ENCODE measurements around the gene CPPED1.

DNA sequence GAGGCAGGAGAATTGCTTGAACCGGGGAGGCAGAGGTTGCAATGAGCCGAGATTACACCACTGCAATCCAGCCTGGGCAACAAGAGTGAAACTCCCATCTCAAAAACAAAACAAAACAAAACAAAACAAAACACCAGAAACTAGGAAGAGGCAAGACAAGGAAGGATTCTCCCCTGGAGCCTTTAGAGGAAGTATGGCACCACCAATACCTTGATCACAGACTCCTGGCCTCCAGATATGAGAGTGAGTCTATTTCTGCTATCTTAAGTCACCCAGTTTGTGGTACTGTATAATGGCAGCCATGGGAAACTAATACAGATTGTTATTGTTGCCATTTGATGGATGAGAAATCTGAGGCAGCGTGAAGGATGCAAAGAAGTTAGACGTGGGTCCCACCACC lies 14.6 kb upstream of the CPPED1 start:
- TF ChIP-seq, protein P1, sequence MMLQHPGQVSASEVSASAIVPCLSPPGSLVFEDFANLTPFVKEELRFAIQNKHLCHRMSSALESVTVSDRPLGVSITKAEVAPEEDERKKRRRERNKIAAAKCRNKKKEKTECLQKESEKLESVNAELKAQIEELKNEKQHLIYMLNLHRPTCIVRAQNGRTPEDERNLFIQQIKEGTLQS (IDR thresholded peaks at IDR 0.05; ENCODE audit: borderline replicate concordance, extremely low read depth, low read depth, low read length), result no peak
- TF ChIP-seq POLR2A (IDR thresholded peaks at IDR 0.05; ENCODE audit: low read depth, low read length) (no peak), PAX5 (IDR thresholded peaks at IDR 0.05; ENCODE audit: borderline replicate concordance, low read depth, low read length) (no peak), FOS (IDR thresholded peaks at IDR 0.05; ENCODE audit: borderline replicate concordance, extremely low read depth, insufficient read length) (no peak), SIN3A (IDR thresholded peaks at IDR 0.05; ENCODE audit: low read depth, low read length) (no peak), HDGF (IDR thresholded peaks at IDR 0.05) (no peak), NBN (IDR thresholded peaks at IDR 0.05) (no peak), BRCA1 (IDR thresholded peaks at IDR 0.05; ENCODE audit: low read depth, low read length) (no peak), ZZZ3 (IDR thresholded peaks at IDR 0.05; ENCODE audit: control insufficient read depth, insufficient read length, low read depth) (no peak), ETV6 (conservative IDR thresholded peaks at IDR 0.05 in 1 of 2, IDR thresholded peaks at IDR 0.05 in 1 of 2; ENCODE audit: borderline replicate concordance in 1 of 2, low read depth in 1 of 2) (no peak), CREB1 (IDR thresholded peaks at IDR 0.05; ENCODE audit: low read depth) (no peak)
- TF ChIP-seq, protein P2, sequence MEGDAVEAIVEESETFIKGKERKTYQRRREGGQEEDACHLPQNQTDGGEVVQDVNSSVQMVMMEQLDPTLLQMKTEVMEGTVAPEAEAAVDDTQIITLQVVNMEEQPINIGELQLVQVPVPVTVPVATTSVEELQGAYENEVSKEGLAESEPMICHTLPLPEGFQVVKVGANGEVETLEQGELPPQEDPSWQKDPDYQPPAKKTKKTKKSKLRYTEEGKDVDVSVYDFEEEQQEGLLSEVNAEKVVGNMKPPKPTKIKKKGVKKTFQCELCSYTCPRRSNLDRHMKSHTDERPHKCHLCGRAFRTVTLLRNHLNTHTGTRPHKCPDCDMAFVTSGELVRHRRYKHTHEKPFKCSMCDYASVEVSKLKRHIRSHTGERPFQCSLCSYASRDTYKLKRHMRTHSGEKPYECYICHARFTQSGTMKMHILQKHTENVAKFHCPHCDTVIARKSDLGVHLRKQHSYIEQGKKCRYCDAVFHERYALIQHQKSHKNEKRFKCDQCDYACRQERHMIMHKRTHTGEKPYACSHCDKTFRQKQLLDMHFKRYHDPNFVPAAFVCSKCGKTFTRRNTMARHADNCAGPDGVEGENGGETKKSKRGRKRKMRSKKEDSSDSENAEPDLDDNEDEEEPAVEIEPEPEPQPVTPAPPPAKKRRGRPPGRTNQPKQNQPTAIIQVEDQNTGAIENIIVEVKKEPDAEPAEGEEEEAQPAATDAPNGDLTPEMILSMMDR (IDR thresholded peaks at IDR 0.05 in 2 of 3, conservative IDR thresholded peaks at IDR 0.05 in 1 of 3; ENCODE audit: control insufficient read depth in 2 of 3, extremely low read depth in 1 of 3, insufficient read depth in 1 of 3, low read depth in 3 of 3, low read length in 3 of 3), result no peak
- TF ChIP-seq, protein P3, sequence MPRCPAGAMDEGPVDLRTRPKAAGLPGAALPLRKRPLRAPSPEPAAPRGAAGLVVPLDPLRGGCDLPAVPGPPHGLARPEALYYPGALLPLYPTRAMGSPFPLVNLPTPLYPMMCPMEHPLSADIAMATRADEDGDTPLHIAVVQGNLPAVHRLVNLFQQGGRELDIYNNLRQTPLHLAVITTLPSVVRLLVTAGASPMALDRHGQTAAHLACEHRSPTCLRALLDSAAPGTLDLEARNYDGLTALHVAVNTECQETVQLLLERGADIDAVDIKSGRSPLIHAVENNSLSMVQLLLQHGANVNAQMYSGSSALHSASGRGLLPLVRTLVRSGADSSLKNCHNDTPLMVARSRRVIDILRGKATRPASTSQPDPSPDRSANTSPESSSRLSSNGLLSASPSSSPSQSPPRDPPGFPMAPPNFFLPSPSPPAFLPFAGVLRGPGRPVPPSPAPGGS (IDR thresholded peaks at IDR 0.05; ENCODE audit: borderline replicate concordance, insufficient read depth, low read depth, low read length, poor library complexity, severe bottlenecking), result no peak
